HG02642 (cell line): ENCODE measurements around the gene DOCK8.
"Not testable (repeated sequence)": the region's sequence is repeated elsewhere in the genome, so short reads cannot be mapped to it uniquely, and the experiment has no call there.

Source experiments
- ATAC-seq: cut with Tn5 transposase; IDR thresholded peaks from one replicate; pipeline ENCODE4 v1.9.1; 2021; ENCODE audit warnings: mild to moderate bottlenecking; ENCODE audit not compliant: unreplicated experiment, poor library complexity

DOCK8 gene

GRCh38 chr9:224582-225520, 10.2 kb downstream of the DOCK8 start:
- no peak for ATAC-seq

GRCh38 chr9:227860-228259, 13.2 kb downstream of the DOCK8 start:
- ATAC-seq, result no peak

GRCh38 chr9:228929-229695, 14.4 kb downstream of the DOCK8 start:
- no peak for ATAC-seq

GRCh38 chr9:231625-232024, 17.0 kb downstream of the DOCK8 start:
- not testable (repeated sequence) for ATAC-seq

GRCh38 chr9:233708-234107, 19.0 kb downstream of the DOCK8 start:
- not testable (repeated sequence) for ATAC-seq

GRCh38 chr9:237141-237857, 22.6 kb downstream of the DOCK8 start:
- ATAC-seq, result no peak

GRCh38 chr9:237858-238345, 23.2 kb downstream of the DOCK8 start:
- no peak for ATAC-seq

GRCh38 chr9:242461-243080, 27.9 kb downstream of the DOCK8 start:
- ATAC-seq, result no peak

- no peak for ATAC-seq
Observed at GRCh38 chr9:248278-248961, 33.8 kb downstream of the DOCK8 start.

- no peak for ATAC-seq
Observed at GRCh38 chr9:249025-249424, 34.4 kb downstream of the DOCK8 start.

GRCh38 chr9:250039-250438, 35.4 kb downstream of the DOCK8 start:
- ATAC-seq, result no peak

- ATAC-seq, result no peak
Observed at GRCh38 chr9:250625-251024, 36.0 kb downstream of the DOCK8 start.

GRCh38 chr9:251398-251797, 36.7 kb downstream of the DOCK8 start:
- ATAC-seq, result no peak

- ATAC-seq, result no peak
Observed at GRCh38 chr9:253539-253938, 38.9 kb downstream of the DOCK8 start.

GRCh38 chr9:254516-254915, 39.9 kb downstream of the DOCK8 start:
- ATAC-seq, result no peak

- no peak for ATAC-seq
Observed at GRCh38 chr9:257957-258356, 43.3 kb downstream of the DOCK8 start.

- ATAC-seq, result no peak
Observed at GRCh38 chr9:259405-260404, 45.0 kb downstream of the DOCK8 start.

GRCh38 chr9:264231-264630, 49.6 kb downstream of the DOCK8 start:
- no peak for ATAC-seq
